Effector memory CD4-positive, alpha-beta T cell (primary cell): Measurements from ENCODE around the gene ARHGAP15.

Experiments used
- DNase-seq, 3 donors: peaks; one replicate each; pipeline ENCODE4 v3.0.0-alpha.2; 2020
- H3K27ac ChIP-seq: 2 replicates; pipeline ENCODE4 v1.7.0; 2013; ENCODE audit warnings: mild to moderate bottlenecking, low read length, moderate library complexity; ENCODE audit not compliant: insufficient read depth, poor library complexity, severe bottlenecking
- H3K27me3 ChIP-seq: replicated peaks from 2 replicates; pipeline ENCODE4 v1.7.0; 2013; ENCODE audit warnings: mild to moderate bottlenecking, low read length; ENCODE audit not compliant: insufficient read depth, control insufficient read depth, poor library complexity, severe bottlenecking
- H3K36me3 ChIP-seq: 2 replicates; pipeline ENCODE4 v1.7.0; 2013; ENCODE audit warnings: mild to moderate bottlenecking, low read length, moderate library complexity; ENCODE audit not compliant: control insufficient read depth, insufficient read depth
- H3K4me1 ChIP-seq: 2 replicates; pipeline ENCODE4 v1.7.0; 2013; ENCODE audit warnings: low read length, mild to moderate bottlenecking; ENCODE audit not compliant: control insufficient read depth, insufficient read depth, poor library complexity, severe bottlenecking
- H3K4me3 ChIP-seq: 2 replicates; pipeline ENCODE4 v1.7.0; 2013; ENCODE audit warnings: low read length, low read depth, mild to moderate bottlenecking; ENCODE audit not compliant: insufficient read depth, poor library complexity, severe bottlenecking
- H3K9me3 ChIP-seq: 2 replicates; pipeline ENCODE4 v1.7.0; 2013; ENCODE audit warnings: mild to moderate bottlenecking, low read length, moderate library complexity; ENCODE audit not compliant: control insufficient read depth

The ARHGAP15 gene

GRCh38 chr2:143730155-143730952 is 601.1 kb downstream of the ARHGAP15 start:
- no peaks in the 10 kb centered on the region for H3K4me1 ChIP-seq
- peak overlapping the region; percentile 43 for H3K27ac ChIP-seq
- H3K36me3 ChIP-seq = peaks cover 8% of the 10 kb centered on the region
- H3K27me3 ChIP-seq = no peaks in the 10 kb centered on the region
- H3K4me3 ChIP-seq = no peak overlapping the region
- DNase-seq = no peak
- no peaks in the 10 kb centered on the region for H3K9me3 ChIP-seq

GRCh38 chr2:143730953-143731260 is 601.7 kb downstream of the ARHGAP15 start:
- Histone ChIP-seq H3K9me3 (no peaks in the 10 kb centered on the region), H3K4me3 (no peak overlapping the region), H3K27me3 (no peaks in the 10 kb centered on the region), H3K4me1 (no peaks in the 10 kb centered on the region), H3K27ac (no peak overlapping the region), H3K36me3 (peaks cover 8% of the 10 kb centered on the region)
- DNase-seq = no peak

GRCh38 chr2:143732076-143732475 is 602.9 kb downstream of the ARHGAP15 start:
- no peaks in the 10 kb centered on the region for H3K27me3 ChIP-seq
- H3K4me1 ChIP-seq = no peaks in the 10 kb centered on the region
- DNase-seq = no peak
- peaks cover 9% of the 10 kb centered on the region for H3K36me3 ChIP-seq
- no peak overlapping the region for H3K4me3 ChIP-seq
- no peaks in the 10 kb centered on the region for H3K9me3 ChIP-seq
- no peak overlapping the region for H3K27ac ChIP-seq

- Histone ChIP-seq H3K4me3 (no peak overlapping the region), H3K36me3 (peaks cover 13% of the 10 kb centered on the region), H3K9me3 (no peaks in the 10 kb centered on the region), H3K4me1 (no peaks in the 10 kb centered on the region), H3K27me3 (no peaks in the 10 kb centered on the region), H3K27ac (no peak overlapping the region)
- DNase-seq = no peak
Observed at GRCh38 chr2:143732871-143733270, 603.7 kb downstream of the ARHGAP15 start.

GRCh38 chr2:143734507-143734906 is 605.3 kb downstream of the ARHGAP15 start:
- Histone ChIP-seq H3K27me3 (no peaks in the 10 kb centered on the region), H3K27ac (no peak overlapping the region), H3K9me3 (no peaks in the 10 kb centered on the region), H3K4me1 (no peaks in the 10 kb centered on the region), H3K4me3 (no peak overlapping the region), H3K36me3 (peaks cover 26% of the 10 kb centered on the region)
- no peak for DNase-seq

- Histone ChIP-seq H3K36me3 (peaks cover 32% of the 10 kb centered on the region), H3K27ac (no peak overlapping the region), H3K9me3 (no peaks in the 10 kb centered on the region), H3K4me1 (no peaks in the 10 kb centered on the region), H3K27me3 (no peaks in the 10 kb centered on the region), H3K4me3 (no peak overlapping the region)
- DNase-seq = no peak
Observed at GRCh38 chr2:143736904-143737303, 607.7 kb downstream of the ARHGAP15 start.

- no peak for DNase-seq
- Histone ChIP-seq H3K9me3 (no peaks in the 10 kb centered on the region), H3K4me3 (no peak overlapping the region), H3K27ac (no peak overlapping the region), H3K36me3 (peaks cover 24% of the 10 kb centered on the region), H3K27me3 (no peaks in the 10 kb centered on the region), H3K4me1 (no peaks in the 10 kb centered on the region)
Observed at GRCh38 chr2:143740431-143740830, 611.2 kb downstream of the ARHGAP15 start.

- Histone ChIP-seq H3K36me3 (peaks cover 24% of the 10 kb centered on the region), H3K9me3 (no peaks in the 10 kb centered on the region), H3K4me1 (no peaks in the 10 kb centered on the region), H3K27ac (no peak overlapping the region), H3K27me3 (no peaks in the 10 kb centered on the region), H3K4me3 (no peak overlapping the region)
- no peak for DNase-seq
Observed at GRCh38 chr2:143741205-143741604, 612.0 kb downstream of the ARHGAP15 start.

- DNase-seq = no peak
Observed at GRCh38 chr2:143742581-143742980, 613.4 kb downstream of the ARHGAP15 start.

GRCh38 chr2:143744114-143744513 is 614.9 kb downstream of the ARHGAP15 start:
- no peak overlapping the region for H3K27ac ChIP-seq
- DNase-seq = no peak
- no peak overlapping the region for H3K4me3 ChIP-seq
- peaks cover 10% of the 10 kb centered on the region for H3K36me3 ChIP-seq
- no peaks in the 10 kb centered on the region for H3K4me1 ChIP-seq
- no peaks in the 10 kb centered on the region for H3K27me3 ChIP-seq
- H3K9me3 ChIP-seq = no peaks in the 10 kb centered on the region

More at GRCh38 chr2:143742581-143742980, 613.4 kb downstream of the ARHGAP15 start:
- H3K4me1 ChIP-seq = no peaks in the 10 kb centered on the region
- no peak overlapping the region for H3K27ac ChIP-seq
- no peaks in the 10 kb centered on the region for H3K9me3 ChIP-seq
- H3K4me3 ChIP-seq = no peak overlapping the region
- H3K27me3 ChIP-seq = no peaks in the 10 kb centered on the region
- H3K36me3 ChIP-seq = peaks cover 19% of the 10 kb centered on the region
